HEK293T (cell line): Measurements from ENCODE around the gene RABL3.

Source experiments
- CTCF ChIA-PET: fragments of 350-600 bp; formaldehyde crosslinking; extraction: SDS; loops from one replicate; lab custom pipeline; 2021; ENCODE audit warnings: antibody characterized with exemption, inconsistent platforms; lab: Yijun Ruan, JAX
- POLR2A ChIA-PET: fragments of 350-600 bp; formaldehyde crosslinking; extraction: SDS; loops from one replicate; lab custom pipeline; 2020; ENCODE audit warnings: antibody characterized with exemption, inconsistent platforms; lab: Yijun Ruan, JAX
- DNase-seq: peaks from one replicate; pipeline ENCODE4 v3.0.0; 2012; ENCODE audit warnings: mixed read lengths; ENCODE audit errors: extremely low spot score
- ARNT ChIP-seq: fragments of 450-650 bp; IDR thresholded peaks from 2 replicates; pipeline ENCODE4 v1.6.1; 2017; ENCODE audit warnings: mild to moderate bottlenecking
- BHLHE40 ChIP-seq: fragments of 450-650 bp; IDR thresholded peaks from 2 replicates; pipeline ENCODE4 v1.6.1; 2016; ENCODE audit warnings: mild to moderate bottlenecking, moderate library complexity, borderline replicate concordance
- CTBP1 ChIP-seq: fragments of 450-650 bp; IDR thresholded peaks from 2 replicates; pipeline ENCODE4 v1.6.1; 2016; ENCODE audit warnings: borderline replicate concordance
- ELF4 ChIP-seq: fragments of 450-650 bp; IDR thresholded peaks from 2 replicates; pipeline ENCODE4 v1.6.1; 2017; ENCODE audit warnings: antibody characterized with exemption
- FOXA1 ChIP-seq: fragments of 450-650 bp; IDR thresholded peaks from 2 replicates; pipeline ENCODE4 v1.6.1; 2016; ENCODE audit warnings: mild to moderate bottlenecking
- FOXK2 ChIP-seq: fragments of 450-650 bp; IDR thresholded peaks from 2 replicates; pipeline ENCODE4 v1.6.1; 2016; ENCODE audit warnings: mild to moderate bottlenecking
- FOXM1 ChIP-seq: fragments of 450-650 bp; IDR thresholded peaks from 2 replicates; pipeline ENCODE4 v1.6.1; 2017; ENCODE audit warnings: mild to moderate bottlenecking, borderline replicate concordance
- HDGF ChIP-seq: fragments of 450-650 bp; IDR thresholded peaks from 2 replicates; pipeline ENCODE4 v1.6.1; 2017; ENCODE audit warnings: antibody characterized with exemption, borderline replicate concordance
- L3MBTL2 ChIP-seq: fragments of 450-650 bp; conservative IDR thresholded peaks from 2 replicates; pipeline ENCODE4 v1.6.1; 2016; ENCODE audit warnings: mild to moderate bottlenecking
- LEF1 ChIP-seq: fragments of 450-650 bp; IDR thresholded peaks from 2 replicates; pipeline ENCODE4 v1.6.1; 2017; ENCODE audit warnings: mild to moderate bottlenecking, borderline replicate concordance
- NFRKB ChIP-seq: fragments of 450-650 bp; IDR thresholded peaks from 2 replicates; pipeline ENCODE4 v1.6.1; 2016; ENCODE audit warnings: mild to moderate bottlenecking, moderate library complexity
- PKNOX1 ChIP-seq: fragments of 450-650 bp; IDR thresholded peaks from 2 replicates; pipeline ENCODE4 v1.6.1; 2016
- SP1 ChIP-seq: fragments of 450-650 bp; IDR thresholded peaks from 2 replicates; pipeline ENCODE4 v1.6.1; 2017
- SUZ12 ChIP-seq: fragments of 450-650 bp; IDR thresholded peaks from 2 replicates; pipeline ENCODE4 v1.6.1; 2016; ENCODE audit warnings: mild to moderate bottlenecking
- TARDBP ChIP-seq: fragments of 450-650 bp; IDR thresholded peaks from 2 replicates; pipeline ENCODE4 v1.6.1; 2016
- ZNF384 ChIP-seq: fragments of 450-650 bp; IDR thresholded peaks from 2 replicates; pipeline ENCODE4 v1.6.1; 2016

Gene RABL3

GRCh38 chr3:120652896-120653545 lies 89.3 kb downstream of the RABL3 start:
- POLR2A ChIA-PET: no interaction called here
- CTCF ChIA-PET: no interaction called here
- TF ChIP-seq SP1: no peak
- TF ChIP-seq FOXK2: no peak
- TF ChIP-seq FOXA1: no peak
- TF ChIP-seq HDGF: no peak
- TF ChIP-seq TARDBP: no peak
- TF ChIP-seq ELF4: no peak
- TF ChIP-seq BHLHE40: no peak
- TF ChIP-seq FOXM1: no peak
- TF ChIP-seq PKNOX1: no peak
- TF ChIP-seq ZNF384: no peak
- no peak for TF ChIP-seq L3MBTL2
- no peak for TF ChIP-seq SUZ12
- TF ChIP-seq NFRKB: no peak
- no peak for TF ChIP-seq ARNT
- TF ChIP-seq LEF1: no peak
- no peak for TF ChIP-seq CTBP1
- DNase-seq: no peak

- no peak for TF ChIP-seq ZNF384
- no peak for TF ChIP-seq SUZ12
- no peak for TF ChIP-seq L3MBTL2
- TF ChIP-seq FOXM1: no peak
- TF ChIP-seq HDGF: no peak
- TF ChIP-seq CTBP1: no peak
- no peak for TF ChIP-seq ELF4
- no peak for TF ChIP-seq FOXK2
- no peak for TF ChIP-seq FOXA1
- no peak for TF ChIP-seq LEF1
- TF ChIP-seq TARDBP: no peak
- TF ChIP-seq SP1: no peak
- TF ChIP-seq NFRKB: no peak
- TF ChIP-seq PKNOX1: no peak
- no peak for TF ChIP-seq ARNT
- TF ChIP-seq BHLHE40: no peak
- CTCF ChIA-PET: no interaction called here
- DNase-seq: no peak
- POLR2A ChIA-PET: no interaction called here
These were observed 90.0 kb downstream of the RABL3 start for GRCh38 chr3:120652281-120652680.

- POLR2A ChIA-PET: no interaction called here
- DNase-seq: no peak
- CTCF ChIA-PET: no interaction called here
- no peak for TF ChIP-seq FOXM1
- no peak for TF ChIP-seq PKNOX1
- no peak for TF ChIP-seq TARDBP
- no peak for TF ChIP-seq ARNT
- no peak for TF ChIP-seq L3MBTL2
- no peak for TF ChIP-seq SP1
- TF ChIP-seq BHLHE40: no peak
- TF ChIP-seq SUZ12: no peak
- TF ChIP-seq FOXK2: no peak
- TF ChIP-seq LEF1: no peak
- no peak for TF ChIP-seq CTBP1
- no peak for TF ChIP-seq ELF4
- TF ChIP-seq HDGF: no peak
- no peak for TF ChIP-seq NFRKB
- no peak for TF ChIP-seq ZNF384
- TF ChIP-seq FOXA1: no peak
These were observed 92.0 kb downstream of the RABL3 start for GRCh38 chr3:120650311-120650710.

- no peak for DNase-seq
- ChIA-PET POLR2A (no interaction called here), CTCF (no interaction called here)
- TF ChIP-seq FOXA1: no peak
- no peak for TF ChIP-seq ARNT
- TF ChIP-seq FOXK2: no peak
- no peak for TF ChIP-seq TARDBP
- TF ChIP-seq PKNOX1: no peak
- TF ChIP-seq CTBP1: no peak
- no peak for TF ChIP-seq ELF4
- TF ChIP-seq SP1: no peak
- TF ChIP-seq ZNF384: no peak
- TF ChIP-seq NFRKB: no peak
- TF ChIP-seq BHLHE40: no peak
- TF ChIP-seq SUZ12: no peak
These were observed 92.5 kb downstream of the RABL3 start for GRCh38 chr3:120649830-120650233.

- CTCF ChIA-PET: no interaction called here
- no peak for DNase-seq
- no peak for TF ChIP-seq BHLHE40
- TF ChIP-seq SP1: no peak
- TF ChIP-seq ARNT: no peak
- no peak for TF ChIP-seq NFRKB
- TF ChIP-seq ELF4: no peak
- TF ChIP-seq PKNOX1: no peak
- no peak for TF ChIP-seq CTBP1
- TF ChIP-seq LEF1: no peak
- TF ChIP-seq SUZ12: no peak
- no peak for TF ChIP-seq FOXA1
- TF ChIP-seq HDGF: no peak
- no peak for TF ChIP-seq L3MBTL2
- no peak for TF ChIP-seq FOXK2
- no peak for TF ChIP-seq FOXM1
- no peak for TF ChIP-seq ZNF384
- no peak for TF ChIP-seq TARDBP
- POLR2A ChIA-PET: no interaction called here
These were observed 94.0 kb downstream of the RABL3 start for GRCh38 chr3:120648290-120648689.
